ENCODE measurements around the gene TBX5. TPM values are rescaled to one million over a fixed set of nuclear protein-coding genes. Genes with fewer than 3 reads are reported as not detected.

Gene TBX5
- total and polyA plus RNA-seq, 9 of the 15 experiments (the other 6 are each of a cell fraction or from before 2014, with no cell fraction given), result not detected

DNA sequence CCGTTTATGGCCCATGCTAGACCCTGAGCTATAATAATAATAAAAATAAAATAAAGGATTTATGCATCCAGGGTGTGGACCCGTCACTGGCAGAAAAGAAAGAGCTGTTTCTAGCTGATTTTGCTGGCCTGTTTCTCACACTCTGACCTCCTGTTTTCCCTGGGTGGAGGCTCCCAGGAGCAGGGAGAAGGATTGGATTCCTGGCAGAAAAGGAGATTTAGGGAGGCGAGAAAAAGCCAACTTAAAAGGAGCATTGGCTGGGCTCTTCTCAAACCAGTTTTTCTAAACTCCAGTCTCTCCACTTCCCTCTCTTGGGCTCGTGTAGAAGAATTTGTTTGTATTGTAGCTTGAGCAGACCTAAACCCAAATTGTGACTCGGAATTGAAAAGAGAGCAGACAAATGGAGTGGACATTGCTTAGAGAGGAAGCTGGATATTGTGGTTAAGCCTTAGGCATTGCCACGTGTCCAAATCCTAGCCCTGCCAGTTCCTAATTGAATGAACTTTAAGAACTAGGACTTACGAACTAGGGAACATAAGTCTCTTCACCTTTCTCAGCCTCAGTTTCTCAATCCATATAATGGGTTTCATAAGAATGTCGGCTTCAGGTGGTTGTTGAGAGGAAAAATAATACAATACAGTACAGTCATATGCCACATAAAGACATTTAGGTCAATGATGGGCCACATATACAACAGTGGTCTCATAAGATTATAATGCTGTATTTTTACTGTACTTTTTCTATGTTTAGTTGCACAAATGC is 14.4 kb upstream of the TBX5 start:
- H3K9me1 ChIP-seq (ENCODE audit: control insufficient read depth, insufficient read depth, low read length), result no peaks in the 10 kb centered on the region
- POLR2A ChIA-PET, result no interaction called here

More for the DNA sequence above, 14.4 kb upstream of the TBX5 start:
- no peaks in the 10 kb centered on the region for H3K4me1 ChIP-seq (replicated peaks in 1 of 2; ENCODE audit: control insufficient read depth in 2 of 2, insufficient read depth in 2 of 2, low read length in 2 of 2)
- no peak overlapping the region for H3K27ac ChIP-seq (ENCODE audit: extremely low read depth, low read depth, low read length)
- no peak overlapping the region for H3K4me3 ChIP-seq
- H3K9ac ChIP-seq (ENCODE audit: insufficient read depth in 1 of 2, low read depth in 2 of 2, low read length in 2 of 2), result no peak overlapping the region
- no peaks in the 10 kb centered on the region for H3K36me3 ChIP-seq (ENCODE audit: control insufficient read depth, insufficient read depth, low read length)
- H3K9me3 ChIP-seq (replicated peaks; ENCODE audit: control insufficient read depth, insufficient read depth, low read depth, low read length), result no peaks in the 10 kb centered on the region
- CTCF ChIA-PET (ENCODE audit: low intra/inter-chr PET ratio), result no interaction called here
- intact Hi-C loops (cut with micrococcal nuclease), result no loop called here
- no peak overlapping the region for H3K4me2 ChIP-seq (ENCODE audit: insufficient read depth, low read length)
- DNase-seq (ENCODE audit: extremely low read depth in 1 of 4, low spot score in 3 of 4), result no peak
- 0% methylated on average over 8 of the region's 8 CpGs for WGBS (ENCODE audit: insufficient coverage, low coverage, missing lambda C conversion rate)
- BruUV-seq (replicated peaks), result no TSS peak
- peaks cover 0 to 24% of the 10 kb centered on the region in 2 experiments; a peak in 2 of 5 replicates for H3K27me3 ChIP-seq (ENCODE audit: control insufficient read depth in 2 of 2, insufficient read depth in 2 of 2, low read length in 2 of 2)
- ATAC-seq, result no peak
- no peak for FAIRE-seq
- TF ChIP-seq ELK1 (CRISPR knock-in tag; IDR thresholded peaks at IDR 0.05) (no peak), RBM25 (IDR thresholded peaks at IDR 0.05; ENCODE audit: low read depth, low read length, severe bottlenecking) (peak; percentile 90)
- in situ Hi-C loops (cut with MboI), result no loop called here
- H2AFZ ChIP-seq (ENCODE audit: low read depth, low read length), result no peak overlapping the region
- H4K20me1 ChIP-seq (replicated peaks; ENCODE audit: control insufficient read depth, insufficient read depth, low read length), result 0 out of 2 replicates have a peak, but pooled peaks cover 4% of the 10 kb centered on the region
- no peaks in the 10 kb centered on the region for H3K79me2 ChIP-seq (ENCODE audit: control insufficient read depth, insufficient read depth, low read length)
